B cell (primary cell): ENCODE measurements around the gene MRPL46.

Experiments
- CTCF ChIP-seq: fragments of 200-600 bp; IDR thresholded peaks from one replicate; pipeline ENCODE4 v1.8.0; 2022; ENCODE audit warnings: antibody characterized with exemption, mild to moderate bottlenecking
- EZH2 ChIP-seq: IDR thresholded peaks from 2 replicates; pipeline ENCODE4 v1.6.1; 2012; ENCODE audit warnings: borderline replicate concordance, low read depth, mild to moderate bottlenecking, moderate library complexity, low read length; ENCODE audit not compliant: insufficient read depth, poor library complexity, severe bottlenecking

- no peak for TF ChIP-seq CTCF
- TF ChIP-seq EZH2: no peak
These were observed 20.0 kb downstream of the MRPL46 start for GRCh38 chr15:88447206-88447605.
